HepG2 (cell line): Measurements from ENCODE around the gene ST6GALNAC3. TPM values are rescaled to one million over a fixed set of nuclear protein-coding genes. Genes with fewer than 3 reads are reported as not detected.

Experiments
- ATAC-seq: fragments of 200-7000 bp; cut with Tn5 transposase; 3 replicates; pipeline ENCODE4 v1.9.1; 2020; ENCODE audit warnings: mild to moderate bottlenecking, moderate library complexity
- BruUV-seq: library from RNA; stranded (reverse); fragments of 400-500 nt; replicated peaks from 2 replicates; lab custom pipeline; 2021; lab: Mats Ljungman, UMichigan
- CTCF ChIA-PET: fragments of 300-600 bp; formaldehyde crosslinking; extraction: SDS; loops from one replicate; lab custom pipeline; 2021; ENCODE audit warnings: low total read pairs, inconsistent platforms, low intra/inter-chr PET ratio; lab: Yijun Ruan, JAX
- POLR2A ChIA-PET: fragments of 350-600 bp; sonication (Branson Sonifier 250); formaldehyde crosslinking; loops from one replicate; lab custom pipeline; 2020; ENCODE audit warnings: antibody characterized with exemption, inconsistent platforms; lab: Yijun Ruan, JAX
- DNase-seq: peaks from one replicate; pipeline ENCODE4 v3.0.0-alpha.2; 2015; ENCODE audit warnings: low spot score
- FAIRE-seq: peaks from 3 replicates; lab custom pipeline; 2011; peaks lifted over from hg19 to GRCh38; lab: Jason Lieb, UNC
- H2AFZ ChIP-seq: one replicate; pipeline ENCODE4 v1.6.1; 2011; ENCODE audit warnings: low read length, inconsistent platforms
- H3K27ac ChIP-seq: fragments of 300-600 bp; 3 replicates; pipeline ENCODE4 v1.8.0; 2011; ENCODE audit warnings: mixed run types, mild to moderate bottlenecking, mixed read lengths, low read length, inconsistent platforms; ENCODE audit not compliant: insufficient read depth; ENCODE audit errors: extremely low read length
- H3K27me3 ChIP-seq, 2 experiments: fragments of 200-600 bp in 1 of 2; 2 replicates in 1 of 2; 3 replicates in 1 of 2; pipeline versions ENCODE4 v1.6.0 to v1.8.0; 2011; ENCODE audit warnings: low read length in 2 of 2, mild to moderate bottlenecking in 2 of 2, moderate library complexity in 2 of 2, inconsistent platforms in 1 of 2; ENCODE audit not compliant: insufficient read depth in 2 of 2, control insufficient read depth in 1 of 2
- H3K36me3 ChIP-seq, 2 experiments: fragments of 200-600 bp in 1 of 2; replicated peaks in 1 of 2; 2 replicates in 1 of 2; 3 replicates in 1 of 2; pipeline versions ENCODE4 v1.5.1 to v1.8.0; 2011; ENCODE audit warnings: low read length in 2 of 2, inconsistent platforms in 1 of 2; ENCODE audit not compliant: insufficient read depth in 2 of 2, control insufficient read depth in 1 of 2
- H3K4me1 ChIP-seq: 2 replicates; pipeline ENCODE4 v1.5.1; 2012; ENCODE audit warnings: low read length, inconsistent platforms; ENCODE audit not compliant: insufficient read depth
- H3K4me2 ChIP-seq: 2 replicates; pipeline ENCODE4 v1.6.0; 2011; ENCODE audit warnings: low read depth, low read length, inconsistent platforms
- H3K4me3 ChIP-seq, 3 experiments: fragments of 200-600 bp in 1 of 3; sonication (generic), shearing (Covaris generic) in 1 of 3; replicated peaks in 1 of 3; 2 replicates each; pipeline ENCODE4 v1.5.1; 2011 to 2016; ENCODE audit warnings: low read length in 3 of 3, inconsistent platforms in 2 of 3, low read depth in 2 of 3, mild to moderate bottlenecking in 2 of 3, control low read depth in 1 of 3, mixed read lengths in 1 of 3; ENCODE audit not compliant: insufficient read depth in 1 of 3
- H3K79me2 ChIP-seq: one replicate; pipeline ENCODE4 v1.6.1; 2011; ENCODE audit warnings: low read length, inconsistent platforms; ENCODE audit not compliant: insufficient read depth
- H3K9ac ChIP-seq: 2 replicates; pipeline ENCODE4 v1.6.0; 2011; ENCODE audit warnings: mild to moderate bottlenecking, low read depth, low read length, inconsistent platforms; ENCODE audit not compliant: insufficient read depth
- H3K9me3 ChIP-seq: 2 replicates; pipeline ENCODE4 v1.5.1; 2012; ENCODE audit warnings: mild to moderate bottlenecking, low read length
- H4K20me1 ChIP-seq: 2 replicates; pipeline ENCODE4 v1.6.0; 2011; ENCODE audit warnings: inconsistent platforms, mild to moderate bottlenecking, low read length, moderate library complexity; ENCODE audit not compliant: insufficient read depth
- FOXA1 ChIP-seq, 2 experiments: fragments of 450-650 bp in 1 of 2; sonication (generic) in 1 of 2; formaldehyde crosslinking in 1 of 2; IDR thresholded peaks; 2 replicates each; pipeline versions ENCODE4 v1.4.0 to v1.6.1; 2016 to 2020; ENCODE audit warnings: missing genetic modification reagents in 1 of 2
- HNRNPK ChIP-seq: fragments of 200-400 bp; formaldehyde crosslinking; IDR thresholded peaks from 2 replicates; pipeline ENCODE4 v1.6.1; 2018; ENCODE audit warnings: low read length, low read depth, moderate library complexity, mild to moderate bottlenecking; ENCODE audit not compliant: poor library complexity, severe bottlenecking
- KDM6A ChIP-seq: IDR thresholded peaks from 2 replicates; pipeline ENCODE4 v1.6.1; 2016; ENCODE audit warnings: low read depth
- MEIS1 ChIP-seq: sonication (generic); formaldehyde crosslinking; IDR thresholded peaks from 2 replicates; pipeline ENCODE4 v1.9.0; 2021; ENCODE audit warnings: mild to moderate bottlenecking, missing genetic modification reagents, moderate library complexity, borderline replicate concordance
- PRMT3 ChIP-seq: sonication (generic); formaldehyde crosslinking; IDR thresholded peaks from 2 replicates; pipeline ENCODE4 v1.8.1; 2022; ENCODE audit warnings: low read depth, mild to moderate bottlenecking, moderate library complexity, missing genetic modification reagents, borderline replicate concordance
- PRPF4 ChIP-seq: fragments of 200-400 bp; formaldehyde crosslinking; IDR thresholded peaks from 2 replicates; pipeline ENCODE4 v1.6.1; 2016; ENCODE audit warnings: low read length, low read depth; ENCODE audit not compliant: poor library complexity, severe bottlenecking
- RBM22 ChIP-seq: fragments of 200-400 bp; formaldehyde crosslinking; optimal IDR thresholded peaks from 2 replicates; pipeline ENCODE3; 2017; ENCODE audit warnings: mild to moderate bottlenecking, low read length, moderate library complexity
- SP140L ChIP-seq: sonication (generic); formaldehyde crosslinking; IDR thresholded peaks from 2 replicates; pipeline ENCODE4 v1.4.0; 2020; ENCODE audit warnings: missing genetic modification reagents, borderline replicate concordance
- ZNF850 ChIP-seq: sonication (generic); formaldehyde crosslinking; conservative IDR thresholded peaks from 2 replicates; pipeline ENCODE4 v1.9.0; 2021; ENCODE audit warnings: mild to moderate bottlenecking, missing genetic modification reagents
- WGBS: methylation state at CpG from one replicate; pipeline ENCODE4 v1.1.6; 2017; ENCODE audit warnings: low lambda C conversion rate; 5-methylcytosine and 5-hydroxymethylcytosine counted together
- in situ Hi-C: cut with HindIII; loops from 2 replicates; pipeline ENCODE4 v1.10.0; 2017; ENCODE audit warnings: low pct_unique_long_range_greater_than_20kb; ENCODE audit not compliant: extremely low pct_ligation_motif_present
- intact Hi-C: fragments of 100-400 bp; cut with micrococcal nuclease; formaldehyde crosslinking; loops from one replicate; pipeline ENCODE4 v1.10.0; 2022; ENCODE audit not compliant: unreplicated experiment
- polyA plus RNA-seq, 8 experiments: library from polyadenylated mRNA; depleted of rRNA in 3 of 8; stranded (reverse) in 7 of 8; unstranded in 1 of 8; fragments of >200 nt; fragmentation: Illumina TruSeq in 4 of 8; extraction: Trizol in 4 of 8; gene quantifications; 2 replicates each; pipeline versions ENCODE4 v1.2.1 to v1.2.3, GENCODE V29; 2011 to 2016; ENCODE audit warnings: low read depth in 4 of 8, missing spikeins in 1 of 8, mixed read lengths in 1 of 8; ENCODE audit not compliant: insufficient read depth in 1 of 8
- total RNA-seq, 5 experiments: library from RNA; depleted of rRNA; stranded (reverse); fragments of >200 nt; fragmentation: Illumina TruSeq; extraction: Trizol; gene quantifications; 2 replicates each; pipeline ENCODE4 v1.2.3, GENCODE V29; 2016; ENCODE audit warnings: low read depth in 1 of 5
- TF ChIP-seq, protein P1 (sequence below): sonication (generic); formaldehyde crosslinking; conservative IDR thresholded peaks from 2 replicates; pipeline ENCODE4 v1.5.0; 2020; ENCODE audit warnings: missing genetic modification reagents
- TF ChIP-seq, protein P2 (sequence below), 2 experiments: IDR thresholded peaks; 2 replicates each; pipeline ENCODE4 v1.6.1; 2011 to 2012; ENCODE audit warnings: low read length in 2 of 2, borderline replicate concordance in 1 of 2, low read depth in 1 of 2, mild to moderate bottlenecking in 1 of 2, moderate library complexity in 1 of 2

Gene ST6GALNAC3
- total and polyA plus RNA-seq, 2 of the 13 experiments (the other 11 are each of a cell fraction or from before 2014, with no cell fraction given) = not detected

DNA sequence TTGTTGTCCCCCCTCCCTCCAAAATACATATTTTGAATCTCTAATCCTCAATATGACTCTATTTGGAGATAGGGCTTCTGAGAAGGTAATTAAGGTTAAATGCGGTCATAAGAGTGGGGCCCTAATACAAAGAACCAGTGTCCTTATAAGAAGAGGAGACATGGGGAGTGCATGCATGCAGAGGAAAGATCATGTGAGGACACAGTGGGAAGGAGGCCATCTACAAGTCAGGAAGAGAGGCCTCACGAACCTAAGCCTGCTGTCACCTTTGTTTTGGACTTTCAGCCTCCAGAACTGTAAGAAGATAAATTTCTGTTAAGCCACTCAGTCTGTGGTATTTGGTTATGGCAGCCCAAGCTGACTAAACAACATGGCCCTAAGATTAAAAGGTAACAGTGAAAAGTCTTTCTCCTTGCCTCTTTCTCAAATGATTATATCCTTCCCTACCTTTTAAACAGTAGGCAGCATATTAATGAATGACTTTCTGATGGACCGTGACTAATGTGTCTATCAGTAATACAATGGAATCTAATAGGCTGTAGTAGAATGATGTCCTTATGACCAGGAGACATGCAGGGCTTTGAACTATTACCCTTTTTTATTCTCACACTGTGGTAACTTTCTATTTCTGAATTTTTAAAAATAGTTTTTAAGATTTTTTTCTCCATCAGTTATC lies 40.6 kb upstream of the ST6GALNAC3 start (continued):
- no peak for TF ChIP-seq SP140L (CRISPR knock-in tag)

DNA sequence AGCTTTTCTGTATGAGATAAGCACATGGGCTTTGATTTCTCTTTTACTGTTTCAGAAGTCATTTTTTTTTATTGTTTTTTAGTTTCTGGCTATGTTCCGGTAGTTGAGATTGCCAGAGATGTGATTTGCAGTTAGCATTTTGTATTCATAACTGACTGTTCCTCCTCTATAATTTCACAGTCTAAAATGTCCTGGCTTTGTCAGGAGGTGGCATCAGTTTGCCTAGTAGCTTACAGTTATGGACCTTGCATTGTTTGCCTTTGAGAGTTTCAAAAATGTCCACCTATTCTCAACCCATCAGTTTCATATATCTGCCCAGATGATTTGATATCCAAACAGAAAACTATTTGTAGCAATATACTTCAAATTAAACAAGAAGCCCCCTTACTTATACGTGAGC lies 39.5 kb upstream of the ST6GALNAC3 start:
- whole genome bisulfite sequencing = 2% methylated on average over 2 of the region's 2 CpGs
- Histone ChIP-seq H3K4me2 (no peak overlapping the region), H3K4me3 (no peak overlapping the region), H4K20me1 (no peaks in the 10 kb centered on the region), H3K4me1 (no peaks in the 10 kb centered on the region), H3K27ac (no peak overlapping the region), H2AFZ (no peak overlapping the region), H3K79me2 (no peaks in the 10 kb centered on the region), H3K36me3 (no peaks in the 10 kb centered on the region), H3K9ac (no peak overlapping the region), H3K9me3 (no peaks in the 10 kb centered on the region), H3K27me3 (no peaks in the 10 kb centered on the region)
- intact Hi-C loops = no loop called here
- DNase-seq (peak; percentile 3), ATAC-seq (peak; percentile 77), FAIRE-seq (peak; percentile 48)
- in situ Hi-C loops = no loop called here
- TF ChIP-seq, protein P1, sequence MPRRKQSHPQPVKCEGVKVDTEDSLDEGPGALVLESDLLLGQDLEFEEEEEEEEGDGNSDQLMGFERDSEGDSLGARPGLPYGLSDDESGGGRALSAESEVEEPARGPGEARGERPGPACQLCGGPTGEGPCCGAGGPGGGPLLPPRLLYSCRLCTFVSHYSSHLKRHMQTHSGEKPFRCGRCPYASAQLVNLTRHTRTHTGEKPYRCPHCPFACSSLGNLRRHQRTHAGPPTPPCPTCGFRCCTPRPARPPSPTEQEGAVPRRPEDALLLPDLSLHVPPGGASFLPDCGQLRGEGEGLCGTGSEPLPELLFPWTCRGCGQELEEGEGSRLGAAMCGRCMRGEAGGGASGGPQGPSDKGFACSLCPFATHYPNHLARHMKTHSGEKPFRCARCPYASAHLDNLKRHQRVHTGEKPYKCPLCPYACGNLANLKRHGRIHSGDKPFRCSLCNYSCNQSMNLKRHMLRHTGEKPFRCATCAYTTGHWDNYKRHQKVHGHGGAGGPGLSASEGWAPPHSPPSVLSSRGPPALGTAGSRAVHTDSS (CRISPR knock-in tag) = no peak
- no peak for TF ChIP-seq FOXA1 (IDR thresholded peaks at IDR 0.05)
- TF ChIP-seq FOXA1 (CRISPR knock-in tag; IDR thresholded peaks at IDR 0.05) = no peak
- TF ChIP-seq PRMT3 = no peak
- ChIA-PET CTCF (no interaction called here), POLR2A (no interaction called here)
- BruUV-seq = no TSS peak

DNA sequence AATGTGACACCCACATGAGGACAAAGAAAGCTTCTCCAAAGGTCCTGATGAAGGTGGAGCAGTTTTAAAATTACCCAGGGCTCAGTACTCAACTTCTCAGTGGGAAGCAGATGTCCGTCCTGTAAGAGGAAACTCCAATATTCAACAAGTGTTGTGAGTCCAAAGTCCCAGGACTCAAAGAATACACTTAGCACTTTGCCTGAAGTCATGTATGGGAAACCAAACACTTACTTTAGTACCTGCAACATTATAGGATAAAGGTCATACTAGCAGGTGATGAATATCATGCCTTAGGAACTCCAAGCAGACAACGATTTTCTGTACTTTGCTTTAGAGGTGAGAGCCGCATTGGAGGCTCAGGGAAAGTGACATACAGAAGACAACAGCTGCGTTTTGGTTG lies 37.2 kb upstream of the ST6GALNAC3 start:
- no peaks in the 10 kb centered on the region for H3K27me3 ChIP-seq
- CTCF ChIA-PET = no interaction called here
- ATAC-seq (no peak), FAIRE-seq (no peak), DNase-seq (no peak)
- POLR2A ChIA-PET = no interaction called here
- no peak overlapping the region for H3K9ac ChIP-seq
- in situ Hi-C loops (no loop called here), intact Hi-C loops (no loop called here)
- H3K4me1 ChIP-seq = no peaks in the 10 kb centered on the region
- H4K20me1 ChIP-seq = no peaks in the 10 kb centered on the region
- no peak overlapping the region for H2AFZ ChIP-seq
- no peak overlapping the region for H3K4me2 ChIP-seq
- H3K9me3 ChIP-seq = no peaks in the 10 kb centered on the region
- no TSS peak for BruUV-seq
- no peaks in the 10 kb centered on the region for H3K36me3 ChIP-seq
- H3K79me2 ChIP-seq = no peaks in the 10 kb centered on the region
- H3K27ac ChIP-seq = no peak overlapping the region
- H3K4me3 ChIP-seq = no peak overlapping the region
- 3% methylated on average over 4 of the region's 4 CpGs for WGBS
- TF ChIP-seq ZNF850 (CRISPR knock-in tag) = no peak
- TF ChIP-seq MEIS1 = no peak
- TF ChIP-seq KDM6A (CRISPR knock-in tag) = no peak
- TF ChIP-seq, protein P2, sequence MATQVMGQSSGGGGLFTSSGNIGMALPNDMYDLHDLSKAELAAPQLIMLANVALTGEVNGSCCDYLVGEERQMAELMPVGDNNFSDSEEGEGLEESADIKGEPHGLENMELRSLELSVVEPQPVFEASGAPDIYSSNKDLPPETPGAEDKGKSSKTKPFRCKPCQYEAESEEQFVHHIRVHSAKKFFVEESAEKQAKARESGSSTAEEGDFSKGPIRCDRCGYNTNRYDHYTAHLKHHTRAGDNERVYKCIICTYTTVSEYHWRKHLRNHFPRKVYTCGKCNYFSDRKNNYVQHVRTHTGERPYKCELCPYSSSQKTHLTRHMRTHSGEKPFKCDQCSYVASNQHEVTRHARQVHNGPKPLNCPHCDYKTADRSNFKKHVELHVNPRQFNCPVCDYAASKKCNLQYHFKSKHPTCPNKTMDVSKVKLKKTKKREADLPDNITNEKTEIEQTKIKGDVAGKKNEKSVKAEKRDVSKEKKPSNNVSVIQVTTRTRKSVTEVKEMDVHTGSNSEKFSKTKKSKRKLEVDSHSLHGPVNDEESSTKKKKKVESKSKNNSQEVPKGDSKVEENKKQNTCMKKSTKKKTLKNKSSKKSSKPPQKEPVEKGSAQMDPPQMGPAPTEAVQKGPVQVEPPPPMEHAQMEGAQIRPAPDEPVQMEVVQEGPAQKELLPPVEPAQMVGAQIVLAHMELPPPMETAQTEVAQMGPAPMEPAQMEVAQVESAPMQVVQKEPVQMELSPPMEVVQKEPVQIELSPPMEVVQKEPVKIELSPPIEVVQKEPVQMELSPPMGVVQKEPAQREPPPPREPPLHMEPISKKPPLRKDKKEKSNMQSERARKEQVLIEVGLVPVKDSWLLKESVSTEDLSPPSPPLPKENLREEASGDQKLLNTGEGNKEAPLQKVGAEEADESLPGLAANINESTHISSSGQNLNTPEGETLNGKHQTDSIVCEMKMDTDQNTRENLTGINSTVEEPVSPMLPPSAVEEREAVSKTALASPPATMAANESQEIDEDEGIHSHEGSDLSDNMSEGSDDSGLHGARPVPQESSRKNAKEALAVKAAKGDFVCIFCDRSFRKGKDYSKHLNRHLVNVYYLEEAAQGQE (IDR thresholded peaks at IDR 0.05; ENCODE audit: borderline replicate concordance in 1 of 2, low read depth in 1 of 2, low read length in 2 of 2) = no peak
- no peak for TF ChIP-seq RBM22
- no peak for TF ChIP-seq HNRNPK
- TF ChIP-seq PRPF4 = no peak
